Sigmoid colon (tissue), 7 donors: Measurements from ENCODE around the gene CAMTA1. TPM values are rescaled to one million over a fixed set of nuclear protein-coding genes. Genes with fewer than 3 reads are reported as not detected.

Experiments
- DNase-seq: peaks from one replicate; pipeline ENCODE4 v3.0.0-alpha.2; 2019
- H3K27ac ChIP-seq, 4 donors: fragments of 200-600 bp; sonication (generic); one replicate each; pipeline ENCODE4 v1.5.1; 2016 to 2019; ENCODE audit warnings: mild to moderate bottlenecking in 1 of 4
- H3K27me3 ChIP-seq, 3 donors: fragments of 200-600 bp; sonication (generic); one replicate each; pipeline ENCODE4 v1.5.1; 2019; ENCODE audit warnings: mild to moderate bottlenecking in 1 of 3
- H3K36me3 ChIP-seq, 4 donors: fragments of 200-600 bp; sonication (generic); one replicate each; pipeline ENCODE4 v1.5.1; 2016 to 2019
- H3K4me1 ChIP-seq, 4 donors: fragments of 200-600 bp; sonication (generic); one replicate each; pipeline ENCODE4 v1.5.1; 2017 to 2019
- H3K4me3 ChIP-seq, 4 donors: fragments of 200-600 bp; sonication (generic); one replicate each; pipeline ENCODE4 v1.5.1; 2017 to 2019; ENCODE audit warnings: mild to moderate bottlenecking in 2 of 4, moderate library complexity in 1 of 4
- H3K9me3 ChIP-seq, 4 donors: fragments of 200-600 bp in 3 of 4; sonication (generic) in 3 of 4; one replicate each; pipeline versions ENCODE4 v1.5.1 to v1.6.1; 2013 to 2019
- EP300 ChIP-seq, 4 donors: sonication (generic); formaldehyde crosslinking; IDR thresholded peaks; one replicate each; pipeline ENCODE4 v1.6.1; 2017; ENCODE audit warnings: antibody characterized with exemption in 4 of 4
- POLR2A ChIP-seq, 2 donors: fragments of 450-650 bp; IDR thresholded peaks; one replicate each; pipeline ENCODE4 v1.6.1; 2016; ENCODE audit warnings: antibody characterized with exemption in 2 of 2, mild to moderate bottlenecking in 2 of 2, moderate library complexity in 2 of 2
- POLR2AphosphoS5 ChIP-seq, 4 donors: sonication (generic); formaldehyde crosslinking; IDR thresholded peaks; one replicate each; pipeline ENCODE4 v1.6.1; 2017; ENCODE audit warnings: antibody characterized with exemption in 4 of 4
- WGBS, 2 donors: extraction: QIAGEN DNeasy Blood & Tissue Kit; methylation state at CpG; one replicate each; pipeline ENCODE4 v1.1.7; 2013; 5-methylcytosine and 5-hydroxymethylcytosine counted together
- intact Hi-C: fragments of 100-400 bp; cut with DNase I; formaldehyde crosslinking; loops from one replicate; pipeline ENCODE4 v1.15.1; 2023
- polyA plus RNA-seq, 3 donors: library from polyadenylated mRNA; stranded (reverse); fragments of 200-250 nt; gene quantifications; one replicate each; pipeline ENCODE4 v1.2.3, GENCODE V29; 2013
- total RNA-seq, 4 donors: library from RNA; depleted of rRNA; stranded (reverse); fragments of >200 nt; gene quantifications; one replicate each; pipeline ENCODE4 v1.1.0, GENCODE V29; 2016
- TF ChIP-seq, protein P1 (sequence below), 4 experiments: fragments of 450-650 bp in 3 of 4; fragments of 200-600 bp in 1 of 4; IDR thresholded peaks; one replicate each; pipeline ENCODE4 v1.5.1; 2016 to 2019; ENCODE audit warnings: antibody characterized with exemption in 4 of 4, mild to moderate bottlenecking in 3 of 4, moderate library complexity in 2 of 4
- donor health status: healthy with polysubstance abuse.
- donor health status: Bipolar disorder and iron deficiency.
- donor health status: healthy.

The CAMTA1 gene
- total and polyA plus RNA-seq, 7 donors = 97.9 to 196 (median 177) TPM

DNA sequence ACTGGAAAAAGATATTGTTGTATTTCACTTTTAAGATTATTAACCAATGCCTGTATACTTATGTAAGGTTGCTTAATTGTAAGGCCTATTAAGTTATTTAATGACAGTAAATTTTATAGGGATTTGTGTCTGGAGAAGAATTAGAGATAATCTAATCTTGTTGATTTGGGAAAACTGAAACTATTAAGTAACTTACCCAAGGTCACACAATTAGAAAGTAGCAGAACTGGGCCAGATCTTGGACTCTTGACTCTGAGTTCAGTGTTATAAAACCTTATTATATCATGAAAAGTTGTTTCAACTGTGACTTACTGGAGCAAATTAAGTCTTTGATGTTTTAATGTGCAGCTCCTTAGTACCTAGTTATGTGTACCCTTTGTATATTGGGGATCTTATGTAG is 38.5 kb downstream of the CAMTA1 start:
- H3K4me1 ChIP-seq = peaks cover 0 to 38% (median 5%) of the 10 kb centered on the region in 4 donors
- H3K9me3 ChIP-seq = no peaks in the 10 kb centered on the region
- H3K27me3 ChIP-seq = no peaks in the 10 kb centered on the region
- H3K4me3 ChIP-seq = no peak overlapping the region
- no peak for DNase-seq
- H3K27ac ChIP-seq = no peak overlapping the region
- TF ChIP-seq POLR2A (IDR thresholded peaks at IDR 0.05) (no peak), POLR2AphosphoS5 (IDR thresholded peaks at IDR 0.05) (no peak), EP300 (IDR thresholded peaks at IDR 0.05) (no peak)
- TF ChIP-seq, protein P1, sequence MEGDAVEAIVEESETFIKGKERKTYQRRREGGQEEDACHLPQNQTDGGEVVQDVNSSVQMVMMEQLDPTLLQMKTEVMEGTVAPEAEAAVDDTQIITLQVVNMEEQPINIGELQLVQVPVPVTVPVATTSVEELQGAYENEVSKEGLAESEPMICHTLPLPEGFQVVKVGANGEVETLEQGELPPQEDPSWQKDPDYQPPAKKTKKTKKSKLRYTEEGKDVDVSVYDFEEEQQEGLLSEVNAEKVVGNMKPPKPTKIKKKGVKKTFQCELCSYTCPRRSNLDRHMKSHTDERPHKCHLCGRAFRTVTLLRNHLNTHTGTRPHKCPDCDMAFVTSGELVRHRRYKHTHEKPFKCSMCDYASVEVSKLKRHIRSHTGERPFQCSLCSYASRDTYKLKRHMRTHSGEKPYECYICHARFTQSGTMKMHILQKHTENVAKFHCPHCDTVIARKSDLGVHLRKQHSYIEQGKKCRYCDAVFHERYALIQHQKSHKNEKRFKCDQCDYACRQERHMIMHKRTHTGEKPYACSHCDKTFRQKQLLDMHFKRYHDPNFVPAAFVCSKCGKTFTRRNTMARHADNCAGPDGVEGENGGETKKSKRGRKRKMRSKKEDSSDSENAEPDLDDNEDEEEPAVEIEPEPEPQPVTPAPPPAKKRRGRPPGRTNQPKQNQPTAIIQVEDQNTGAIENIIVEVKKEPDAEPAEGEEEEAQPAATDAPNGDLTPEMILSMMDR (IDR thresholded peaks at IDR 0.05) = no peak
- H3K36me3 ChIP-seq = peaks cover 0 to 9% (median 0%) of the 10 kb centered on the region in 4 donors
- intact Hi-C loops = no loop called here

DNA sequence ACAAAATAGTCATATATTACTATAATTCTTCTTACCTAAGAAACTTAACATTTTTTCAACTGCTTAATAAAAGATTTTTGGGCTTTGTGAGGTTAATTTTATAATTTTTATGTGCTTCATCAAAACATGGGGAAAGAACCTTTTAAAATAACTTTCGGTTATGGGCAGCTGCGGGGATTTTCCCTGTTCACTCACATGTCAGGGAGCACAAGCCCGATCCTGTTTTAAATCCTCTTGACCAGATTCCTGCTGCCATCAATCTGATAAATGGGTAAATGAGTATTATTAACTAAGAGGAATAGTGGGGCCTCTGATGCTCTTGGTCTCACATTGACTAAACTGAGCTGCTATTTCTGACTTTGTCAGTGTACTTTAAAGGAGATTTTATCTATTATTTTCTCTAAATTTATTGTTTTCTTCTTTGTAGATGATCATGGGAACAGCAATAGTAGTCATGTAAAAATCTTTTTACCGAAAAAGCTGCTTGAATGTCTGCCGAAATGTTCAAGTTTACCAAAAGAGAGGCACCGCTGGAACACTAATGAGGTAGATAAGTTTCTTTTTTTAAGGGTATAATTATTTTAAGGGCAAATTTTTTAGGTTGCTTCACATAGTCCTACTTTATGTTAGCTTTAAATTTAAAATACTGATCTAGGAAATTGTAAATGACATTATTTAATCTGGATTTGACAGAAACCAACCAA is 39.6 kb downstream of the CAMTA1 start:
- Histone ChIP-seq H3K9me3 (no peaks in the 10 kb centered on the region), H3K27me3 (no peaks in the 10 kb centered on the region), H3K36me3 (peaks cover 0 to 9% (median 0%) of the 10 kb centered on the region in 4 donors), H3K4me3 (no peak overlapping the region), H3K27ac (no peak overlapping the region), H3K4me1 (peaks cover 0 to 33% (median 5%) of the 10 kb centered on the region in 4 donors)
- TF ChIP-seq EP300 (IDR thresholded peaks at IDR 0.05) (no peak), POLR2A (IDR thresholded peaks at IDR 0.05) (no peak), POLR2AphosphoS5 (IDR thresholded peaks at IDR 0.05) (no peak)
- TF ChIP-seq, protein P1 (IDR thresholded peaks at IDR 0.05) = no peak
- no peak for DNase-seq
- 43 to 76% methylated on average over 6 of the region's 6 CpGs for WGBS, 2 donors
- intact Hi-C loops = no loop called here

DNA sequence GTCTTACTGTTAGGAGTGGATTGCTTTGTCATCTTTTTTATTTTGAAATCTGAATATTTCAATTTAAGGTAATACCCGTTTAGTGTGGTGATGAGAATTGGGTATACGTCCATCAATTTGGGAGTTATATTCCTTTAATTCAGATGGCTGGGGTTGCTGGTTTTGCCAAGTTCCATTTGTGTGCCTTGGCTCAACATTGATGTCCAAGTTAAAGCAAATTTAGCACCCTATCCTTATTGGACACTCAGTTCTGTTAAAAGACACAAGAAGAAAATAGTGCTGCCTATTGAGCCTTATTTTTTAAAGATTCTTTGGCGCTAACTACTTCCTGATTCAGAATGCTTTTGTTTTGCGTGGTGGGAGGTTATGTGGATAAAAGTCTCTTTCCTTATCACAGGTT is 40.6 kb downstream of the CAMTA1 start:
- Histone ChIP-seq H3K4me3 (no peak overlapping the region), H3K27ac (no peak overlapping the region), H3K27me3 (no peaks in the 10 kb centered on the region), H3K36me3 (peaks cover 0 to 9% (median 0%) of the 10 kb centered on the region in 4 donors), H3K9me3 (no peaks in the 10 kb centered on the region), H3K4me1 (peaks cover 0 to 27% (median 5%) of the 10 kb centered on the region in 4 donors)
- DNase-seq = no peak
- intact Hi-C loops = no loop called here
- TF ChIP-seq EP300 (IDR thresholded peaks at IDR 0.05) (no peak), POLR2A (IDR thresholded peaks at IDR 0.05) (no peak), POLR2AphosphoS5 (IDR thresholded peaks at IDR 0.05) (no peak)
- TF ChIP-seq, protein P1 (IDR thresholded peaks at IDR 0.05) = no peak
- WGBS, 2 donors = 27 to 78% methylated on average over 4 of the region's 4 CpGs

DNA sequence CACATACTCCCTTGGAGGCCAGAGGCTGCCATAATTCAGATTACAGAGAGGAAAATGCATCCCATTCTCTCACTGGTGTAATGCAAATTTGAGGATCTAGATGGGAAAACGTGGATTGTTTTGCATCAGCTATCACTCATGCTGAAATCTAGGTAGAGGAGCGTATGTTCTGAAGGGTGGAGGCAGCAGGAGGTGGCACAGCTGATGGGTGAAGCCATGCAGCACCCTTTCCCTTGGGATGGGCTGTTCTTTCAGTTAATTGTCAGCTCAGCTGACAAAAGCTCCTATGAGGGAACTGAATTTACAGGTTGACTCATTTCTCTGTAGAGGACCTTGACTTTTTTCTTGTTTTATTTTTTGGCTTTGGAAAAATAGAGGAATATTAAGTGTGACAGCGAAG is 41.8 kb downstream of the CAMTA1 start:
- H3K27me3 ChIP-seq = no peaks in the 10 kb centered on the region
- no peak overlapping the region for H3K4me3 ChIP-seq
- intact Hi-C loops = no loop called here
- no peak for DNase-seq
- no peaks in the 10 kb centered on the region for H3K9me3 ChIP-seq
- no peak overlapping the region for H3K27ac ChIP-seq
- WGBS, 2 donors = 54 to 77% methylated on average over 3 of the region's 3 CpGs
- no peak for TF ChIP-seq EP300 (IDR thresholded peaks at IDR 0.05)
- no peak for TF ChIP-seq POLR2AphosphoS5 (IDR thresholded peaks at IDR 0.05)
- TF ChIP-seq, protein P1 (IDR thresholded peaks at IDR 0.05) = no peak
- no peak for TF ChIP-seq POLR2A (IDR thresholded peaks at IDR 0.05)
- peaks cover 0 to 9% (median 0%) of the 10 kb centered on the region in 4 donors for H3K36me3 ChIP-seq
- H3K4me1 ChIP-seq = peaks cover 0 to 31% (median 5%) of the 10 kb centered on the region in 4 donors
